Activated T-helper 1 cell treated with Interleukin-2 at 50 U/mL for 16 hours (primary cell): ENCODE results near the gene MEOX1.

Source experiments
- DNase-seq: peaks from one replicate; pipeline ENCODE4 v3.0.0-alpha.2; 2020; ENCODE audit warnings: low read depth

MEOX1 gene

GRCh38 chr17:43679911-43680310 lies 18.2 kb upstream of the MEOX1 start:
- DNase-seq = no peak

GRCh38 chr17:43679401-43679800 lies 17.7 kb upstream of the MEOX1 start:
- DNase-seq = no peak

- DNase-seq = no peak
These were observed 14.7 kb upstream of the MEOX1 start for GRCh38 chr17:43676471-43676870.

GRCh38 chr17:43674394-43674793 lies 12.7 kb upstream of the MEOX1 start:
- no peak for DNase-seq

GRCh38 chr17:43673516-43674323 lies 12.0 kb upstream of the MEOX1 start:
- DNase-seq = peak; percentile 52

GRCh38 chr17:43671755-43672519 lies 10.2 kb upstream of the MEOX1 start:
- DNase-seq = no peak

- no peak for DNase-seq
These were observed 9.4 kb upstream of the MEOX1 start for GRCh38 chr17:43671031-43671692.

- no peak for DNase-seq
These were observed 8.9 kb upstream of the MEOX1 start for GRCh38 chr17:43670645-43671030.

- DNase-seq = no peak
These were observed 8.4 kb upstream of the MEOX1 start for GRCh38 chr17:43669971-43670644.

- DNase-seq = no peak
These were observed 6.2 kb upstream of the MEOX1 start for GRCh38 chr17:43667947-43668348.

GRCh38 chr17:43667506-43667905 lies 5.8 kb upstream of the MEOX1 start:
- DNase-seq = no peak

GRCh38 chr17:43665937-43666236 lies 4.2 kb upstream of the MEOX1 start:
- no peak for DNase-seq

- no peak for DNase-seq
These were observed 3.6 kb upstream of the MEOX1 start for GRCh38 chr17:43665084-43665936.

GRCh38 chr17:43664096-43664495 lies 2.4 kb upstream of the MEOX1 start:
- DNase-seq = no peak

- DNase-seq = no peak
These were observed 1.7 kb upstream of the MEOX1 start for GRCh38 chr17:43663383-43663782.

GRCh38 chr17:43662413-43663141 lies 855 bp upstream of the MEOX1 start:
- DNase-seq = no peak

- no peak for DNase-seq
These were observed 767 bp downstream of the MEOX1 start for GRCh38 chr17:43660816-43661493.

- no peak for DNase-seq
These were observed 1.7 kb downstream of the MEOX1 start for GRCh38 chr17:43659823-43660617.

- DNase-seq = no peak
These were observed 2.8 kb downstream of the MEOX1 start for GRCh38 chr17:43658900-43659299.
